WTC11 (cell line): ENCODE results near the gene TRUB1. TPM values are rescaled to one million over a fixed set of nuclear protein-coding genes. Genes with fewer than 3 reads are reported as not detected.
"Not testable (repeated sequence)": the region's sequence is repeated elsewhere in the genome, so short reads cannot be mapped to it uniquely, and the experiment has no call there.

Source experiments
- ATAC-seq: fragments of 200-7000 bp; cut with Tn5 transposase; 2 replicates; pipeline ENCODE4 v1.10.0; 2021; ENCODE audit warnings: mild to moderate bottlenecking, moderate library complexity
- CTCF ChIA-PET: fragments of 300-600 bp; sonication (Branson Sonifier 250); formaldehyde crosslinking; loops from one replicate; lab custom pipeline; 2021; ENCODE audit warnings: antibody characterized with exemption; lab: Charles Lee
- POLR2A ChIA-PET: fragments of 350-600 bp; sonication (Branson Sonifier 250); formaldehyde crosslinking; loops from one replicate; lab custom pipeline; 2021; ENCODE audit warnings: antibody characterized with exemption; lab: Charles Lee
- DNase-seq: peaks from one replicate; pipeline ENCODE4 v3.0.0; 2021; ENCODE audit warnings: low spot score
- H3K27ac Mint-ChIP-seq: 2 replicates; pipeline ENCODE4 v1.8.0; 2021; ENCODE audit warnings: mixed read lengths
- H3K27me3 Mint-ChIP-seq: 2 replicates; pipeline ENCODE4 v1.8.0; 2021; ENCODE audit warnings: low read depth, mild to moderate bottlenecking, moderate library complexity, mixed read lengths
- H3K36me3 Mint-ChIP-seq: 2 replicates; pipeline ENCODE4 v1.8.0; 2021; ENCODE audit warnings: mixed read lengths
- H3K4me1 Mint-ChIP-seq: 2 replicates; pipeline ENCODE4 v1.8.0; 2022; ENCODE audit warnings: mixed read lengths
- H3K4me3 Mint-ChIP-seq: 2 replicates; pipeline ENCODE4 v1.8.0; 2021; ENCODE audit warnings: mild to moderate bottlenecking, moderate library complexity, mixed read lengths
- H3K9me3 Mint-ChIP-seq: 2 replicates; pipeline ENCODE4 v1.8.0; 2021; ENCODE audit warnings: mixed read lengths
- CREB1 ChIP-seq: sonication (generic); formaldehyde crosslinking; IDR thresholded peaks from 2 replicates; pipeline ENCODE4 v1.8.0; 2023; ENCODE audit warnings: mild to moderate bottlenecking, missing genetic modification reagents
- CREM ChIP-seq: sonication (generic); formaldehyde crosslinking; IDR thresholded peaks from 2 replicates; pipeline ENCODE4 v1.8.1; 2022; ENCODE audit warnings: mild to moderate bottlenecking, missing genetic modification reagents, moderate library complexity
- ELF4 ChIP-seq: sonication (generic); formaldehyde crosslinking; IDR thresholded peaks from 2 replicates; pipeline ENCODE4 v1.8.1; 2022; ENCODE audit warnings: low read depth, mild to moderate bottlenecking, moderate library complexity, missing genetic modification reagents
- GTF2I ChIP-seq: fragments of 250-450 bp; sonication (Bioruptor Pico); conservative IDR thresholded peaks from 2 replicates; pipeline ENCODE4 v1.4.0; 2021; ENCODE audit warnings: mild to moderate bottlenecking
- HMGXB4 ChIP-seq: sonication (generic); formaldehyde crosslinking; IDR thresholded peaks from 2 replicates; pipeline ENCODE4 v1.8.1; 2023; ENCODE audit warnings: mild to moderate bottlenecking, moderate library complexity, missing genetic modification reagents
- JUN ChIP-seq: sonication (generic); formaldehyde crosslinking; IDR thresholded peaks from 2 replicates; pipeline ENCODE4 v1.8.0; 2023; ENCODE audit warnings: mild to moderate bottlenecking, missing genetic modification reagents
- MAX ChIP-seq: sonication (generic); formaldehyde crosslinking; IDR thresholded peaks from 2 replicates; pipeline ENCODE4 v1.8.0; 2022; ENCODE audit warnings: mild to moderate bottlenecking, missing genetic modification reagents
- NFATC4 ChIP-seq: fragments of 250-450 bp; sonication (Bioruptor Pico); IDR thresholded peaks from 2 replicates; pipeline ENCODE4 v1.9.0; 2021; ENCODE audit warnings: mild to moderate bottlenecking
- SMAD3 ChIP-seq: sonication (generic); formaldehyde crosslinking; IDR thresholded peaks from 2 replicates; pipeline ENCODE4 v1.8.0; 2022; ENCODE audit warnings: missing genetic modification reagents, mild to moderate bottlenecking, borderline replicate concordance
- TEAD1 ChIP-seq: sonication (generic); formaldehyde crosslinking; IDR thresholded peaks from 2 replicates; pipeline ENCODE4 v1.8.0; 2022; ENCODE audit warnings: mild to moderate bottlenecking, missing genetic modification reagents
- TEAD4 ChIP-seq: sonication (generic); formaldehyde crosslinking; IDR thresholded peaks from 2 replicates; pipeline ENCODE4 v1.8.0; 2022; ENCODE audit warnings: mild to moderate bottlenecking, missing genetic modification reagents
- TP53 ChIP-seq: sonication (generic); formaldehyde crosslinking; IDR thresholded peaks from 2 replicates; pipeline ENCODE4 v1.8.1; 2023; ENCODE audit warnings: mild to moderate bottlenecking, missing genetic modification reagents
- ZNF138 ChIP-seq: sonication (generic); formaldehyde crosslinking; conservative IDR thresholded peaks from 2 replicates; pipeline ENCODE4 v1.8.1; 2022; ENCODE audit warnings: mild to moderate bottlenecking, moderate library complexity, missing genetic modification reagents
- ZNF396 ChIP-seq: fragments of 250-450 bp; sonication (Bioruptor Pico); IDR thresholded peaks from 2 replicates; pipeline ENCODE4 v1.8.0; 2021; ENCODE audit warnings: mild to moderate bottlenecking, moderate library complexity, borderline replicate concordance
- ZNF416 ChIP-seq: fragments of 250-450 bp; sonication (Bioruptor Pico); IDR thresholded peaks from 2 replicates; pipeline ENCODE4 v1.9.0; 2021; ENCODE audit warnings: mild to moderate bottlenecking, inconsistent platforms
- ZNF425 ChIP-seq: fragments of 250-450 bp; sonication (Bioruptor Pico); conservative IDR thresholded peaks from 2 replicates; pipeline ENCODE4 v1.9.0; 2021; ENCODE audit warnings: mild to moderate bottlenecking
- total RNA-seq: library from RNA; stranded (reverse); gene quantifications from 3 replicates; pipeline ENCODE4 v1.2.3, GENCODE V29; 2021
- TF ChIP-seq, protein P1 (sequence below): sonication (generic); formaldehyde crosslinking; IDR thresholded peaks from 2 replicates; pipeline ENCODE4 v1.8.1; 2023; ENCODE audit warnings: mild to moderate bottlenecking, missing genetic modification reagents
- TF ChIP-seq, protein P2 (sequence below): sonication (generic); formaldehyde crosslinking; IDR thresholded peaks from 2 replicates; pipeline ENCODE4 v1.8.1; 2022; ENCODE audit warnings: low read depth, mild to moderate bottlenecking, moderate library complexity, missing genetic modification reagents, borderline replicate concordance
- TF ChIP-seq, protein P3 (sequence below): fragments of 250-450 bp; sonication (Bioruptor Pico); IDR thresholded peaks from 2 replicates; pipeline ENCODE4 v2.1.2; 2022; ENCODE audit warnings: mild to moderate bottlenecking, moderate library complexity
- TF ChIP-seq, protein P4 (sequence below): sonication (generic); formaldehyde crosslinking; IDR thresholded peaks from 2 replicates; pipeline ENCODE4 v1.8.1; 2022; ENCODE audit warnings: mild to moderate bottlenecking, moderate library complexity, missing genetic modification reagents

TRUB1 gene
- total RNA-seq, 1 experiment from 2014 or later = 27.8 TPM

DNA sequence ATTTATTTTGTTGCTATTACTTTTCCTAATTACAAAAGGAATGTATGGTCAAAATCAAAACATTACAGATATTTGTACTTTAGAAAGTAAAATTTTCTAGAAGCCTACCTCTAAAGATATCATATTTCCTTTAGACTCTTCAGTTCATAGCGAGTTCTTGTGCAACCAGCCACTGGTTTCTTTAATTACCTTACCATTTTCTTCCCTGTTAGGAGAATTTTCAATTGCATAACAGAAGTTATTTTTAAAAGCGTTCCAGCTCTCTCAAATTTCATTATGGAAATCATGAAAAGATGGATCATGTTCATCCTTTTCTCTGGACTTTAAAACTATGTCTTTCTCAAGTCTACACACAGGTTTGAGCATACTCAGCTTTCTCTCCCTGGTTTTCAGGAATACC lies 5.0 kb upstream of the TRUB1 start (continued):
- TF ChIP-seq, protein P1, sequence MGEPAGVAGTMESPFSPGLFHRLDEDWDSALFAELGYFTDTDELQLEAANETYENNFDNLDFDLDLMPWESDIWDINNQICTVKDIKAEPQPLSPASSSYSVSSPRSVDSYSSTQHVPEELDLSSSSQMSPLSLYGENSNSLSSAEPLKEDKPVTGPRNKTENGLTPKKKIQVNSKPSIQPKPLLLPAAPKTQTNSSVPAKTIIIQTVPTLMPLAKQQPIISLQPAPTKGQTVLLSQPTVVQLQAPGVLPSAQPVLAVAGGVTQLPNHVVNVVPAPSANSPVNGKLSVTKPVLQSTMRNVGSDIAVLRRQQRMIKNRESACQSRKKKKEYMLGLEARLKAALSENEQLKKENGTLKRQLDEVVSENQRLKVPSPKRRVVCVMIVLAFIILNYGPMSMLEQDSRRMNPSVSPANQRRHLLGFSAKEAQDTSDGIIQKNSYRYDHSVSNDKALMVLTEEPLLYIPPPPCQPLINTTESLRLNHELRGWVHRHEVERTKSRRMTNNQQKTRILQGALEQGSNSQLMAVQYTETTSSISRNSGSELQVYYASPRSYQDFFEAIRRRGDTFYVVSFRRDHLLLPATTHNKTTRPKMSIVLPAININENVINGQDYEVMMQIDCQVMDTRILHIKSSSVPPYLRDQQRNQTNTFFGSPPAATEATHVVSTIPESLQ (CRISPR knock-in tag) = no peak
- TF ChIP-seq, protein P2, sequence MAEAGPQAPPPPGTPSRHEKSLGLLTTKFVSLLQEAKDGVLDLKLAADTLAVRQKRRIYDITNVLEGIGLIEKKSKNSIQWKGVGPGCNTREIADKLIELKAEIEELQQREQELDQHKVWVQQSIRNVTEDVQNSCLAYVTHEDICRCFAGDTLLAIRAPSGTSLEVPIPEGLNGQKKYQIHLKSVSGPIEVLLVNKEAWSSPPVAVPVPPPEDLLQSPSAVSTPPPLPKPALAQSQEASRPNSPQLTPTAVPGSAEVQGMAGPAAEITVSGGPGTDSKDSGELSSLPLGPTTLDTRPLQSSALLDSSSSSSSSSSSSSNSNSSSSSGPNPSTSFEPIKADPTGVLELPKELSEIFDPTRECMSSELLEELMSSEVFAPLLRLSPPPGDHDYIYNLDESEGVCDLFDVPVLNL (CRISPR knock-in tag) = no peak
- TF ChIP-seq, protein P3, sequence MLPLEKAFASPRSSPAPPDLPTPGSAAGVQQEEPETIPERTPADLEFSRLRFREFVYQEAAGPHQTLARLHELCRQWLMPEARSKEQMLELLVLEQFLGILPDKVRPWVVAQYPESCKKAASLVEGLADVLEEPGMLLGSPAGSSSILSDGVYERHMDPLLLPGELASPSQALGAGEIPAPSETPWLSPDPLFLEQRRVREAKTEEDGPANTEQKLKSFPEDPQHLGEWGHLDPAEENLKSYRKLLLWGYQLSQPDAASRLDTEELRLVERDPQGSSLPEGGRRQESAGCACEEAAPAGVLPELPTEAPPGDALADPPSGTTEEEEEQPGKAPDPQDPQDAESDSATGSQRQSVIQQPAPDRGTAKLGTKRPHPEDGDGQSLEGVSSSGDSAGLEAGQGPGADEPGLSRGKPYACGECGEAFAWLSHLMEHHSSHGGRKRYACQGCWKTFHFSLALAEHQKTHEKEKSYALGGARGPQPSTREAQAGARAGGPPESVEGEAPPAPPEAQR (CRISPR knock-in tag) = no peak
- no peak for TF ChIP-seq SMAD3 (CRISPR knock-in tag)
- TF ChIP-seq, protein P4, sequence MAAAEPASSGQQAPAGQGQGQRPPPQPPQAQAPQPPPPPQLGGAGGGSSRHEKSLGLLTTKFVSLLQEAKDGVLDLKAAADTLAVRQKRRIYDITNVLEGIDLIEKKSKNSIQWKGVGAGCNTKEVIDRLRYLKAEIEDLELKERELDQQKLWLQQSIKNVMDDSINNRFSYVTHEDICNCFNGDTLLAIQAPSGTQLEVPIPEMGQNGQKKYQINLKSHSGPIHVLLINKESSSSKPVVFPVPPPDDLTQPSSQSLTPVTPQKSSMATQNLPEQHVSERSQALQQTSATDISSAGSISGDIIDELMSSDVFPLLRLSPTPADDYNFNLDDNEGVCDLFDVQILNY (CRISPR knock-in tag) = no peak

DNA sequence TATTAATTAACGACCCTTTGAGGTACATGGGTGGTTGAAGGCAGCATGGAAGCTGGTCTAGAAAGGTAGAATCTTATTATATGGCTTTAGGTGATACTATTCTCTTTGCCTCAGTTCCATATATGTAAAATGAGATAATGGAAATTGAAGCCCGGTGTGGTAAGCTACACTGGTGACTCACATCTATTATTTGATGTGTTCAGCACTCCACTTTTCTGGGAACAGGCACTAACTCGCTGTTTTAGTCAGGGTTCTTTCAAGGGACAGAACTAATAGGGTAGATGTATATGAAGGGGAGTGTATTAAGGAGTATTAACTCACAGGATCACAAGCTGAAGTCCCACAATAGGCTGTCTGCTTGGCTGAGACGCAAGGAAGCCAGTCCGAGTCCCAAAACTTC lies 4.4 kb upstream of the TRUB1 start:
- Mint-ChIP-seq H3K4me1 (no peaks in the 10 kb centered on the region), H3K4me3 (no peak overlapping the region), H3K36me3 (peaks cover 6% of the 10 kb centered on the region), H3K27ac (no peak overlapping the region), H3K9me3 (peaks cover 19% of the 10 kb centered on the region), H3K27me3 (no peaks in the 10 kb centered on the region; the same call in 1 of the 2 replicates)
- ChIA-PET CTCF (no interaction called here), POLR2A (no interaction called here)
- no peak for DNase-seq
- ATAC-seq = no peak
- TF ChIP-seq NFATC4 = no peak
- TF ChIP-seq JUN (CRISPR knock-in tag) = no peak
- no peak for TF ChIP-seq ZNF396 (CRISPR knock-in tag)
- TF ChIP-seq CREB1 (CRISPR knock-in tag) = no peak
- no peak for TF ChIP-seq ZNF416 (CRISPR knock-in tag)
- TF ChIP-seq TEAD1 (CRISPR knock-in tag) = no peak
- no peak for TF ChIP-seq GTF2I (CRISPR knock-in tag)
- no peak for TF ChIP-seq HMGXB4 (CRISPR knock-in tag)
- TF ChIP-seq ZNF425 = no peak
- TF ChIP-seq CREM (CRISPR knock-in tag) = no peak
- no peak for TF ChIP-seq TEAD4
- TF ChIP-seq TP53 (CRISPR knock-in tag) = no peak
- no peak for TF ChIP-seq MAX (CRISPR knock-in tag)
- no peak for TF ChIP-seq ZNF138 (CRISPR knock-in tag)
- no peak for TF ChIP-seq ELF4 (CRISPR knock-in tag)

GRCh38 chr10:114933995-114934394 lies 4.0 kb upstream of the TRUB1 start:
- POLR2A ChIA-PET, DNase-seq, H3K27ac Mint-ChIP-seq, CTCF ChIA-PET, ATAC-seq, H3K27me3 Mint-ChIP-seq, H3K36me3 Mint-ChIP-seq, H3K4me3 Mint-ChIP-seq, H3K4me1 Mint-ChIP-seq: not testable (repeated sequence)
- peaks cover 19% of the 10 kb centered on the region for H3K9me3 Mint-ChIP-seq
